Gastrocnemius medialis (tissue), 4 donors: Measurements from ENCODE around the gene TMEM169.

Experiments
- POLR2A ChIP-seq, 2 donors: fragments of 450-650 bp; IDR thresholded peaks; one replicate each; pipeline ENCODE4 v1.6.1; 2017; ENCODE audit warnings: antibody characterized with exemption in 2 of 2, mild to moderate bottlenecking in 2 of 2, moderate library complexity in 2 of 2
- TF ChIP-seq, protein P1 (sequence below), 5 experiments: fragments of 450-650 bp in 3 of 5; fragments of 200-600 bp in 2 of 5; sonication (generic) in 2 of 5; IDR thresholded peaks in 4 of 5; conservative IDR thresholded peaks in 1 of 5; 1 replicate in 4 of 5; 2 replicates in 1 of 5; pipeline ENCODE4 v1.5.1; 2016 to 2019; ENCODE audit warnings: antibody characterized with exemption in 5 of 5, mild to moderate bottlenecking in 3 of 5, moderate library complexity in 3 of 5

DNA sequence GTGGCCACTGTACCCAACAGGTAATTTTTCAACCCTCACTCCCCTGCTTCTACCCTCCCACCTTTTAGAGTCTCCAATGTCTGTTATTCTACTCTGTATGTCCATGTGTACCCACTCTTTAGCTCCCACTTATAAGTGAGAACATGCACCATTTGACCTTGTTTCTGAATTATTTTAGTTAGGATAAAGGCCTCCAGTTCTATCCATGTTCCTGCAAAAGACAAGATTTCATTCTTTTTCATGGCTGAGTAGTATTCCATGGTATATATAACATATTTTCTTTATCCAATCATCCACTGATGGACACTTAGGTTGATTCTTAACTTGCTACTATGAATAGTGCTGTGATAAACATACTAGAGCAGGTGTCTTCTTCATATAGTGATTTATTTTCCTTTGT, 9.2 kb upstream of the TMEM169 start:
- TF ChIP-seq, protein P1, sequence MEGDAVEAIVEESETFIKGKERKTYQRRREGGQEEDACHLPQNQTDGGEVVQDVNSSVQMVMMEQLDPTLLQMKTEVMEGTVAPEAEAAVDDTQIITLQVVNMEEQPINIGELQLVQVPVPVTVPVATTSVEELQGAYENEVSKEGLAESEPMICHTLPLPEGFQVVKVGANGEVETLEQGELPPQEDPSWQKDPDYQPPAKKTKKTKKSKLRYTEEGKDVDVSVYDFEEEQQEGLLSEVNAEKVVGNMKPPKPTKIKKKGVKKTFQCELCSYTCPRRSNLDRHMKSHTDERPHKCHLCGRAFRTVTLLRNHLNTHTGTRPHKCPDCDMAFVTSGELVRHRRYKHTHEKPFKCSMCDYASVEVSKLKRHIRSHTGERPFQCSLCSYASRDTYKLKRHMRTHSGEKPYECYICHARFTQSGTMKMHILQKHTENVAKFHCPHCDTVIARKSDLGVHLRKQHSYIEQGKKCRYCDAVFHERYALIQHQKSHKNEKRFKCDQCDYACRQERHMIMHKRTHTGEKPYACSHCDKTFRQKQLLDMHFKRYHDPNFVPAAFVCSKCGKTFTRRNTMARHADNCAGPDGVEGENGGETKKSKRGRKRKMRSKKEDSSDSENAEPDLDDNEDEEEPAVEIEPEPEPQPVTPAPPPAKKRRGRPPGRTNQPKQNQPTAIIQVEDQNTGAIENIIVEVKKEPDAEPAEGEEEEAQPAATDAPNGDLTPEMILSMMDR (IDR thresholded peaks at IDR 0.05 in 4 of 5, conservative IDR thresholded peaks at IDR 0.05 in 1 of 5): no peak
- no peak for TF ChIP-seq POLR2A (IDR thresholded peaks at IDR 0.05)
